COR-L47 (cell line): ENCODE results near the gene RPUSD1.
A peak's percentile ranks its signal among the peaks of the same experiment; 100 is the strongest.
"Not testable (repeated sequence)": the region's sequence is repeated elsewhere in the genome, so short reads cannot be mapped to it uniquely, and the experiment has no call there.

ENCODE experiments used
- DNase-seq: peaks from one replicate; lab custom pipeline; 2025; lab: John Stamatoyannopoulos, UW

The RPUSD1 gene

GRCh38 chr16:747978-748746 is 40.0 kb downstream of the RPUSD1 start:
- DNase-seq: no peak

GRCh38 chr16:746637-747036 is 41.5 kb downstream of the RPUSD1 start:
- no peak for DNase-seq

GRCh38 chr16:745739-746138 is 42.4 kb downstream of the RPUSD1 start:
- peak; percentile 33 for DNase-seq

GRCh38 chr16:743794-744500 is 44.2 kb downstream of the RPUSD1 start:
- no peak for DNase-seq

- not testable (repeated sequence) for DNase-seq
Measured at GRCh38 chr16:742894-743293, 45.3 kb downstream of the RPUSD1 start.

- DNase-seq: no peak
Measured at GRCh38 chr16:741986-742629, 46.1 kb downstream of the RPUSD1 start.

GRCh38 chr16:740764-741505 is 47.2 kb downstream of the RPUSD1 start, which contains the start of gene CIAO3:
Gene CIAO3 (minus strand): TSS chr16:740997. CDS start chr16:740985, 12 bp downstream.
- peak; percentile 85 for DNase-seq

GRCh38 chr16:740459-740763 is 47.8 kb downstream of the RPUSD1 start:
- no peak for DNase-seq

- no peak for DNase-seq
Measured at GRCh38 chr16:739560-740458, 48.4 kb downstream of the RPUSD1 start.

GRCh38 chr16:736936-737481 is 51.2 kb downstream of the RPUSD1 start:
- DNase-seq: no peak

- no peak for DNase-seq
Measured at GRCh38 chr16:735982-736453, 52.2 kb downstream of the RPUSD1 start.

- no peak for DNase-seq
Measured at GRCh38 chr16:734981-735881, 53.0 kb downstream of the RPUSD1 start.
